ENCODE measurements around the gene TRAK2. TPM values are rescaled to one million over a fixed set of nuclear protein-coding genes. Genes with fewer than 3 reads are reported as not detected.
A peak's percentile ranks its signal among the peaks of the same experiment; 100 is the strongest.

Gene TRAK2
- total RNA-seq, 1 donor from 2014 or later, result 9.2 TPM

DNA sequence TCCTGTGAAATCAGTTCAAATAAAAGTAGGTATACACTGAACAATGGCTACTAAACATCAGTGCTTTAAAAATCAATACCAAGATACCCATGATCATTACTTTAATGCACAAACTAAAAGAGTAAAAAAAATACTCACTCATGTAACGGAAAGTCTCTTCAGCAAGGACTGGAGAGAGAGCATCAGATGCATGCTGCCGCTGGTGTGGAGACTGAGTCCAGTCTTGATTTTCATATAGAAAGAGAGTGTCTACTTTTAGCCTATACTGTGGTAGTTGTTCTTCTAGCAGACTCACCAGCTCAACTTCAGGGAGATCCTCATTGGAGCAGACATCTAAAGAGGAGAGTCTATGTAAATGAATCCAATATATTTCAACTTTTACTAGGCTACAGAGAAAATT is 44.0 kb downstream of the TRAK2 start:
- FAIRE-seq (no peak), DNase-seq (ENCODE audit: low read depth) (no peak)
- no peaks in the 10 kb centered on the region for H3K27me3 ChIP-seq (ENCODE audit: control insufficient read depth, insufficient read depth, low read length)
- H3K36me3 ChIP-seq (ENCODE audit: control insufficient read depth, insufficient read depth, low read length), result no peaks in the 10 kb centered on the region
- no peak overlapping the region for H3K4me3 ChIP-seq (ENCODE audit: low read depth, low read length)
- TF ChIP-seq, protein P1, sequence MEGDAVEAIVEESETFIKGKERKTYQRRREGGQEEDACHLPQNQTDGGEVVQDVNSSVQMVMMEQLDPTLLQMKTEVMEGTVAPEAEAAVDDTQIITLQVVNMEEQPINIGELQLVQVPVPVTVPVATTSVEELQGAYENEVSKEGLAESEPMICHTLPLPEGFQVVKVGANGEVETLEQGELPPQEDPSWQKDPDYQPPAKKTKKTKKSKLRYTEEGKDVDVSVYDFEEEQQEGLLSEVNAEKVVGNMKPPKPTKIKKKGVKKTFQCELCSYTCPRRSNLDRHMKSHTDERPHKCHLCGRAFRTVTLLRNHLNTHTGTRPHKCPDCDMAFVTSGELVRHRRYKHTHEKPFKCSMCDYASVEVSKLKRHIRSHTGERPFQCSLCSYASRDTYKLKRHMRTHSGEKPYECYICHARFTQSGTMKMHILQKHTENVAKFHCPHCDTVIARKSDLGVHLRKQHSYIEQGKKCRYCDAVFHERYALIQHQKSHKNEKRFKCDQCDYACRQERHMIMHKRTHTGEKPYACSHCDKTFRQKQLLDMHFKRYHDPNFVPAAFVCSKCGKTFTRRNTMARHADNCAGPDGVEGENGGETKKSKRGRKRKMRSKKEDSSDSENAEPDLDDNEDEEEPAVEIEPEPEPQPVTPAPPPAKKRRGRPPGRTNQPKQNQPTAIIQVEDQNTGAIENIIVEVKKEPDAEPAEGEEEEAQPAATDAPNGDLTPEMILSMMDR (IDR thresholded peaks at IDR 0.05; ENCODE audit: insufficient read depth, low read length, severe bottlenecking), result no peak

DNA sequence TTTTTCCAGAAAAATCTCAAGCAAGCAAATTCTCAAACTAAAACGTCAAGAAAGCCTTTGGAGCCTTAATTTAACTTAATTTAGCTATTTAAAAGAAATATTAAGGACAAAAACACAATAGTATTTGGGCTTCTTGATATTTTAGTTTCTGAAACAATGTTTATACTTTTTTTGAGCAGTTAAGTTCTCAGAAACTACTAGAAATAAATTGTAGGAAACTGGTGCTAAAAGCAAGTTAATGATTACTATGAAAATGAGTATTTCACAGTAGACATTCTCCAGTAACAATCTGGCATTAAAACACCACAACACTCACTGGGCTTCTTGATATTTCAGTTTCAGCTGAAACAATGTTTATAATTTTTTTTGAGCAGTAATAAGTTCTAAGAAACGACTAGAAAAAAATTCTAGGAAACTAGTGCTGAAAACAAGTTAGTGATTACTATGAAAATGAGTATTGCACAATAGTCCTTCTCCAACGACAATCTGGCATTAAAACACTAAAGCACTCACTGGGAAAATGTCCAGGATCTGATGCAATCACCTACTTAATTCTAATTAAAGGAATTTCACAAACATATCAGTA is 45.1 kb downstream of the TRAK2 start:
- no peak overlapping the region for H3K4me3 ChIP-seq (ENCODE audit: low read depth, low read length)
- DNase-seq (ENCODE audit: low read depth) (peak; percentile 81), FAIRE-seq (no peak)
- TF ChIP-seq, protein P1 (IDR thresholded peaks at IDR 0.05; ENCODE audit: insufficient read depth, low read length, severe bottlenecking), result no peak
- H3K27me3 ChIP-seq (ENCODE audit: control insufficient read depth, insufficient read depth, low read length), result no peaks in the 10 kb centered on the region
- H3K36me3 ChIP-seq (ENCODE audit: control insufficient read depth, insufficient read depth, low read length), result no peaks in the 10 kb centered on the region

DNA sequence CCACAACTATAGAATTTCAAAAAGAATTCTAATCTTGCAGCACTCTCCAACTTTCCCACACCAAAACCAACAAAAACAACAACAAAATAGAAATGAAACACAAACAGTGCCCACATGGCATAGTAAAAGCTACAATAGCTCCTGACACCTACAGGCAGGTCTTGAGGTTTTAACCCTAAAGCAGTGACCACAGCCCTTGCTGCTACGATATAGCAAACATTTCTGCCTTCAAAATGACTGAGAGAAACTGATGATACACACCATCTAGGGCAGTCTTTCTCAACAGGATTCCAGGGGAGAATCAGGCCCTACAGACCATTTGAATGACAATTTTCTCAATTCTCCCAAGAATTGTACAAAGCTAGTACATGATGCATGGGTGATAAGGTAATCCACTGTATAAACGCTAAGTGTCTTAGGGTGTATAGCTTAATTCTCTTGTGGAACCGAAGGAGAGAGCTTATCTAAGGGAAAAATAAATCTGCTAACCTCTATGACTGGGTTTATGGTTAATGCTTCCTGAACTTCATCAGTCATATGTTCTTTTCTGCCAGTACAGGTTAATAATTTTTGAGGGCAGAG is 46.5 kb downstream of the TRAK2 start:
- FAIRE-seq, result no peak
- TF ChIP-seq, protein P1 (IDR thresholded peaks at IDR 0.05; ENCODE audit: insufficient read depth, low read length, severe bottlenecking), result no peak

DNA sequence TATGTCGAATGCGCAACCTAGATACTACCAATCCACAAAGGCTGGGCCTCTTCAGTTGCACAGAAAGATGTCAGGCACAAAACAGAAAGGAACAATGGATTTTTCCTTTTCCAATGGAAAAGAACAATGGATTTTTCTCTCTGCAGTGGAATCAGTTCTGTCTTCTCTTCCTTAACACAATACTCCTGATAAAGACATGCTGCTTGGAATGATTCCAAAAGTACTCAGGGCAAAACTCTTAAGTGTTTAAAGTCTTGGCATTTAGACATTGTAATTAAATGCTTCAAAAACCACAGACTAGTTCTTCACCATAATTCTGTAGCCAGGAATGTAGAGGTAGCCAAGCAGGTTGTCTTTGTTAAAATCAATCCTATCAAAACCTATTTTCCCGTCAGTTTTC is 47.4 kb downstream of the TRAK2 start:
- no peaks in the 10 kb centered on the region for H3K27me3 ChIP-seq (ENCODE audit: control insufficient read depth, insufficient read depth, low read length)
- DNase-seq (ENCODE audit: low read depth), result peak; percentile 53
- H3K4me3 ChIP-seq (ENCODE audit: low read depth, low read length), result no peak overlapping the region
- TF ChIP-seq, protein P1 (IDR thresholded peaks at IDR 0.05; ENCODE audit: insufficient read depth, low read length, severe bottlenecking), result no peak
- no peaks in the 10 kb centered on the region for H3K36me3 ChIP-seq (ENCODE audit: control insufficient read depth, insufficient read depth, low read length)
- FAIRE-seq, result no peak

More for the DNA sequence above, 46.5 kb downstream of the TRAK2 start:
- no peaks in the 10 kb centered on the region for H3K27me3 ChIP-seq (ENCODE audit: control insufficient read depth, insufficient read depth, low read length)
- no peak for DNase-seq (ENCODE audit: low read depth)
- no peaks in the 10 kb centered on the region for H3K36me3 ChIP-seq (ENCODE audit: control insufficient read depth, insufficient read depth, low read length)
- no peak overlapping the region for H3K4me3 ChIP-seq (ENCODE audit: low read depth, low read length)

DNA sequence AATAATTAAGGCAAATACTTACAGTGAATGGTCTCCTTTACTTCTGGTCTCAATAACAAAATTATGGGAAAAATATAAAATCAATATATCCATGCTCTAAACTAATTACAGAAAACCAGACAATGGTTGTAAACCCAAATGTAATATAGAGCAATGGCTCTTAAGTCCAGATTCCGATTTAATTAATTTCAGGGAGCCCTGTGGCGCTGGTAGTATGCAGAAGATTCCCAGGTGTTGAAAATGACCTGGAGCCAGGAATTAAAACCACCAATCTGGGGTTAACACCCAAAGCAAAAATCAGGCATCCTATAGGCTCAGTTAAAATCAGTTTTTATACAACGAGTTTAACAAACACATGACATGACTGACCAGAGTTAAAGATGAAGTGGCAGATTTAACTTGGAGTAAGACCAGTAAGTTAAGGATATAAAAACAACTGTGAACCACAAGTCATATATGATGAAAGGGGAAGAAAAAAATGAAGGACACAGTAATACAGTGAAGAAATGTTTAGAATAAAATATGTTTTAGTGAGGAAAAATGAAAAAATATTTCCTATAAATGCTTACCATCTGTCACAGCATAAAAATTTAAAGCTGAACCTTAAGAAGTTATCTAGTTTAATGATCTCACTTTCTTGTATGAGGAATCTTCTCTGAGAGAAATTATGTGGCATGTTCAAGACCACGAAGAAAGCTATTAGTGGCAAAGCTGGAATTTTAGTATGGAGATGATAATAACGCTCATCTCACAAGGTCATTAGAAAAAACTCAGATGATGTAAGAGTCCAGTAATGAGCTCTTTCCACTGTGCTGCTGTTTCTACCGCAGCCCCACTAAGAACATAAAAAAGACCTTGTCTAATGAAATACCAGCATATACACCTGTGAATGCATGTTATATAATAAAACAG is 48.4 kb downstream of the TRAK2 start:
- no peak for DNase-seq (ENCODE audit: low read depth)
- peaks cover 2% of the 10 kb centered on the region for H3K36me3 ChIP-seq (ENCODE audit: control insufficient read depth, insufficient read depth, low read length)
- TF ChIP-seq, protein P1 (IDR thresholded peaks at IDR 0.05; ENCODE audit: insufficient read depth, low read length, severe bottlenecking), result no peak
- H3K4me3 ChIP-seq (ENCODE audit: low read depth, low read length), result no peak overlapping the region
- no peaks in the 10 kb centered on the region for H3K27me3 ChIP-seq (ENCODE audit: control insufficient read depth, insufficient read depth, low read length)
- peak; percentile 7 for FAIRE-seq
